Lung (tissue), 12 donors: ENCODE data around the gene FHOD3. TPM values are rescaled to one million over a fixed set of nuclear protein-coding genes. Genes with fewer than 3 reads are reported as not detected.

Source experiments
- ATAC-seq: fragments of 200-7000 bp; cut with Tn5 transposase; one replicate; pipeline ENCODE4 v1.9.1; 2020; ENCODE audit warnings: moderate number of reproducible peaks; ENCODE audit not compliant: insufficient read depth, low FRiP score
- DNase-seq, 3 donors: peaks; one replicate each; pipeline ENCODE4 v3.0.0-alpha.2; 2013 to 2017
- H3K27ac ChIP-seq, 2 donors: one replicate each; pipeline ENCODE4 v1.5.1; 2013; ENCODE audit warnings: mild to moderate bottlenecking in 2 of 2, moderate library complexity in 2 of 2, control low read depth in 1 of 2, inconsistent platforms in 1 of 2, low read depth in 1 of 2, low read length in 1 of 2
- H3K27me3 ChIP-seq, 3 donors: one replicate each; pipeline ENCODE4 v1.5.1; 2013; ENCODE audit warnings: low read length in 2 of 3; ENCODE audit not compliant: control insufficient read depth in 3 of 3, insufficient read depth in 3 of 3
- H3K36me3 ChIP-seq, 4 donors: one replicate each; pipeline ENCODE4 v1.5.1; 2013; ENCODE audit warnings: low read length in 4 of 4, mild to moderate bottlenecking in 1 of 4, moderate library complexity in 1 of 4; ENCODE audit not compliant: control insufficient read depth in 4 of 4, insufficient read depth in 4 of 4
- H3K4me1 ChIP-seq, 5 donors: one replicate each; pipeline ENCODE4 v1.5.1; 2013; ENCODE audit warnings: low read length in 5 of 5, mild to moderate bottlenecking in 2 of 5, moderate library complexity in 1 of 5; ENCODE audit not compliant: control insufficient read depth in 5 of 5, insufficient read depth in 5 of 5
- H3K4me3 ChIP-seq: one replicate; pipeline ENCODE4 v1.5.1; 2013; ENCODE audit warnings: mild to moderate bottlenecking, control low read depth, moderate library complexity
- H3K9ac ChIP-seq, 2 donors: one replicate each; pipeline ENCODE4 v1.5.1; 2013; ENCODE audit warnings: low read length in 2 of 2, control low read depth in 1 of 2; ENCODE audit not compliant: insufficient read depth in 1 of 2
- H3K9me3 ChIP-seq, 4 donors: one replicate each; pipeline ENCODE4 v1.5.1; 2013; ENCODE audit warnings: low read length in 3 of 4, mild to moderate bottlenecking in 1 of 4, moderate library complexity in 1 of 4; ENCODE audit not compliant: control insufficient read depth in 4 of 4, insufficient read depth in 3 of 4
- CTCF ChIP-seq: IDR thresholded peaks from 2 replicates; pipeline ENCODE4 v1.5.1; 2012; ENCODE audit warnings: mild to moderate bottlenecking; ENCODE audit errors: control extremely low read depth, extremely low read depth
- WGBS, 2 donors: extraction: QIAGEN DNeasy Blood & Tissue Kit; methylation state at CpG; one replicate each; pipeline ENCODE4 v1.1.7; 2013; 5-methylcytosine and 5-hydroxymethylcytosine counted together
- polyA plus RNA-seq, 2 donors: library from polyadenylated mRNA; stranded (reverse); fragments of 200-250 nt; gene quantifications; one replicate each; pipeline ENCODE4 v1.2.1, GENCODE V29; 2013
- total RNA-seq, 2 donors: library from RNA; depleted of rRNA in 1 of 2; stranded (reverse); fragments of >200 nt in 1 of 2; gene quantifications; one replicate each; pipeline ENCODE4 v1.2.1, GENCODE V29; 2014 to 2021
- donor health status: control.
- donor health status: control.
- donor health status: Bipolar disorder and iron deficiency.
- donor health status: healthy.
- donor health status: DM: yes; HTN: yes; CAD: no.

Gene FHOD3
- total and polyA plus RNA-seq, 4 donors: 1.0 to 7.4 (median 2.9) TPM

GRCh38 chr18:36446059-36446458, 148.5 kb downstream of the FHOD3 start:
- H3K36me3 ChIP-seq: no peaks in the 10 kb centered on the region
- H3K4me3 ChIP-seq: no peak overlapping the region
- ATAC-seq (no peak), DNase-seq (no peak)
- no peak overlapping the region for H3K9ac ChIP-seq
- H3K4me1 ChIP-seq: peaks cover 0 to 28% (median 0%) of the 10 kb centered on the region in 5 donors
- H3K9me3 ChIP-seq: no peaks in the 10 kb centered on the region
- H3K27ac ChIP-seq: peak overlapping the region in 1 of 2 donors; percentile 58
- TF ChIP-seq CTCF: no peak
- peaks cover 0 to 2% (median 0%) of the 10 kb centered on the region in 3 donors for H3K27me3 ChIP-seq
- WGBS, 2 donors: 73 to 85% methylated on average over 11 of the region's 11 CpGs

GRCh38 chr18:36448384-36449290, 151.1 kb downstream of the FHOD3 start:
- DNase-seq (no peak), ATAC-seq (no peak)
- 75 to 88% methylated on average over 3 of the region's 3 CpGs for WGBS, 2 donors
- Histone ChIP-seq H3K4me1 (peaks cover 0 to 21% (median 0%) of the 10 kb centered on the region in 5 donors), H3K9ac (no peak overlapping the region), H3K36me3 (no peaks in the 10 kb centered on the region), H3K27me3 (peaks cover 0 to 2% (median 0%) of the 10 kb centered on the region in 3 donors), H3K27ac (peak overlapping the region in 1 of 2 donors; percentile 41), H3K9me3 (peaks cover 0 to 3% (median 0%) of the 10 kb centered on the region in 4 donors), H3K4me3 (no peak overlapping the region)
- no peak for TF ChIP-seq CTCF

GRCh38 chr18:36449451-36449850, 151.9 kb downstream of the FHOD3 start:
- Histone ChIP-seq H3K9me3 (peaks cover 0 to 3% (median 0%) of the 10 kb centered on the region in 4 donors), H3K27ac (peak overlapping the region in 1 of 2 donors; percentile 49), H3K36me3 (no peaks in the 10 kb centered on the region), H3K4me3 (no peak overlapping the region), H3K27me3 (peaks cover 0 to 4% (median 0%) of the 10 kb centered on the region in 3 donors), H3K4me1 (peaks cover 0 to 21% (median 0%) of the 10 kb centered on the region in 5 donors), H3K9ac (no peak overlapping the region)
- TF ChIP-seq CTCF: no peak
- 53 to 68% methylated on average over 2 of the region's 2 CpGs for WGBS, 2 donors
- ATAC-seq (no peak), DNase-seq (no peak)
